Measurements from ENCODE around the gene ARHGAP24. TPM values are rescaled to one million over a fixed set of nuclear protein-coding genes. Genes with fewer than 3 reads are reported as not detected.
"Not testable (repeated sequence)": the region's sequence is repeated elsewhere in the genome, so short reads cannot be mapped to it uniquely, and the experiment has no call there.

ARHGAP24 gene
- total and polyA plus RNA-seq, 9 donors, result 6.6 to 16.7 (median 10.0) TPM

GRCh38 chr4:86014599-86014998 lies 539.6 kb downstream of the ARHGAP24 start:
- TF ChIP-seq CTCF (IDR thresholded peaks at IDR 0.05) (no peak), POLR2A (IDR thresholded peaks at IDR 0.05) (no peak), EP300 (IDR thresholded peaks at IDR 0.05) (no peak)
- no peak overlapping the region for H3K4me3 ChIP-seq
- DNase-seq, result no peak
- intact Hi-C loops (cut with DNase I), result no loop called here
- 80 to 90% (median 90%) methylated on average over 5 of the region's 5 CpGs for WGBS, 3 donors
- H3K27me3 ChIP-seq, result no peaks in the 10 kb centered on the region
- no peak overlapping the region for H3K27ac ChIP-seq
- H3K9me3 ChIP-seq, result no peaks in the 10 kb centered on the region
- no peaks in the 10 kb centered on the region for H3K4me1 ChIP-seq (ENCODE audit: insufficient read depth)
- H3K36me3 ChIP-seq, result no peaks in the 10 kb centered on the region

GRCh38 chr4:86015412-86016350 lies 540.7 kb downstream of the ARHGAP24 start:
- Histone ChIP-seq H3K9me3 (no peaks in the 10 kb centered on the region), H3K27ac (no peak overlapping the region), H3K4me1 (ENCODE audit: insufficient read depth) (no peaks in the 10 kb centered on the region), H3K36me3 (no peaks in the 10 kb centered on the region), H3K27me3 (no peaks in the 10 kb centered on the region), H3K4me3 (no peak overlapping the region)
- DNase-seq, result no peak
- 61 to 65% (median 62%) methylated on average over 2 of the region's 2 CpGs for whole genome bisulfite sequencing, 3 donors
- intact Hi-C loops (cut with DNase I), result no loop called here
- TF ChIP-seq CTCF (IDR thresholded peaks at IDR 0.05) (no peak), POLR2A (IDR thresholded peaks at IDR 0.05) (no peak), EP300 (IDR thresholded peaks at IDR 0.05) (no peak)

- TF ChIP-seq EP300 (IDR thresholded peaks at IDR 0.05) (no peak), POLR2A (IDR thresholded peaks at IDR 0.05) (no peak), CTCF (IDR thresholded peaks at IDR 0.05) (no peak)
- intact Hi-C loops (cut with DNase I), result no loop called here
- H3K4me1 ChIP-seq (ENCODE audit: insufficient read depth), result no peaks in the 10 kb centered on the region
Observed at GRCh38 chr4:86019362-86019761, 544.4 kb downstream of the ARHGAP24 start.

GRCh38 chr4:86019906-86020305 lies 545.0 kb downstream of the ARHGAP24 start:
- no peaks in the 10 kb centered on the region for H3K4me1 ChIP-seq (ENCODE audit: insufficient read depth)
- no peaks in the 10 kb centered on the region for H3K9me3 ChIP-seq
- H3K4me3 ChIP-seq, result no peak overlapping the region
- no peaks in the 10 kb centered on the region for H3K36me3 ChIP-seq
- intact Hi-C loops (cut with DNase I), result no loop called here
- DNase-seq, result no peak
- TF ChIP-seq CTCF (IDR thresholded peaks at IDR 0.05) (no peak), POLR2A (IDR thresholded peaks at IDR 0.05) (no peak), EP300 (IDR thresholded peaks at IDR 0.05) (no peak)
- no peak overlapping the region for H3K27ac ChIP-seq
- no peaks in the 10 kb centered on the region for H3K27me3 ChIP-seq

More at GRCh38 chr4:86019362-86019761, 544.4 kb downstream of the ARHGAP24 start:
- Histone ChIP-seq H3K36me3 (no peaks in the 10 kb centered on the region), H3K4me3 (no peak overlapping the region), H3K27ac (no peak overlapping the region), H3K27me3 (no peaks in the 10 kb centered on the region), H3K9me3 (no peaks in the 10 kb centered on the region)
- no peak for DNase-seq
- 91 to 100% (median 94%) methylated on average over 1 of the region's 1 CpG for WGBS, 3 donors

GRCh38 chr4:86021671-86022070 lies 546.7 kb downstream of the ARHGAP24 start:
- DNase-seq; H3K4me3 ChIP-seq; intact Hi-C loops (cut with DNase I); H3K36me3 ChIP-seq; H3K4me1 ChIP-seq (ENCODE audit: insufficient read depth); H3K27ac ChIP-seq; H3K27me3 ChIP-seq; H3K9me3 ChIP-seq: not testable (repeated sequence)
- 95 to 98% (median 96%) methylated on average over 22 to 24 of the region's 24 CpGs for WGBS, 3 donors

All from ovary (tissue), 9 donors.